H1 (cell line): ENCODE results near the gene CTSC. TPM values are rescaled to one million over a fixed set of nuclear protein-coding genes. Genes with fewer than 3 reads are reported as not detected.
A peak's percentile ranks its signal among the peaks of the same experiment; 100 is the strongest.

ENCODE experiments used
- CTCF ChIA-PET: fragments of 300-600 bp; sonication (Branson Sonifier 250); formaldehyde crosslinking; loops from one replicate; lab custom pipeline; 2021; ENCODE audit not compliant: partially characterized antibody; lab: Charles Lee
- POLR2A ChIA-PET: fragments of 300-600 bp; sonication (Branson Sonifier 250); formaldehyde crosslinking; loops from one replicate; lab custom pipeline; 2021; ENCODE audit warnings: inconsistent platforms; ENCODE audit not compliant: partially characterized antibody; lab: Charles Lee
- DNase-seq, 2 experiments: peaks; one replicate each; pipeline versions ENCODE4 v3.0.0 to v3.0.0-alpha.2; 2010 to 2022; ENCODE audit warnings: low spot score in 2 of 2, low read depth in 1 of 2, mixed read lengths in 1 of 2
- FAIRE-seq: peaks from 2 replicates; lab custom pipeline; 2011; peaks lifted over from hg19 to GRCh38; lab: Jason Lieb, UNC
- H2AFZ ChIP-seq: 2 replicates; pipeline ENCODE4 v1.8.1; 2012; ENCODE audit warnings: low read length, inconsistent platforms
- H2AK5ac ChIP-seq: 2 replicates; pipeline ENCODE4 v1.6.1; 2013; ENCODE audit warnings: low read depth, low read length
- H2BK120ac ChIP-seq: replicated peaks from 2 replicates; pipeline ENCODE3; 2013; ENCODE audit warnings: low read depth, low read length, inconsistent platforms
- H2BK12ac ChIP-seq: 2 replicates; pipeline ENCODE4 v1.6.1; 2013; ENCODE audit warnings: low read depth, low read length
- H2BK15ac ChIP-seq: 2 replicates; pipeline ENCODE4 v1.6.1; 2013; ENCODE audit warnings: low read length
- H2BK20ac ChIP-seq: 2 replicates; pipeline ENCODE4 v1.6.1; 2013; ENCODE audit warnings: low read length
- H2BK5ac ChIP-seq: 2 replicates; pipeline ENCODE4 v1.6.1; 2013; ENCODE audit warnings: low read depth, low read length
- H3K14ac ChIP-seq: 2 replicates; pipeline ENCODE4 v1.6.1; 2013; ENCODE audit warnings: inconsistent platforms; ENCODE audit not compliant: insufficient read length
- H3K18ac ChIP-seq: 2 replicates; pipeline ENCODE4 v1.6.1; 2013; ENCODE audit warnings: low read length; ENCODE audit errors: extremely low read depth
- H3K23ac ChIP-seq: 2 replicates; pipeline ENCODE4 v1.6.1; 2013; ENCODE audit warnings: inconsistent platforms; ENCODE audit not compliant: insufficient read length
- H3K23me2 ChIP-seq: 2 replicates; pipeline ENCODE4 v1.6.1; 2013; ENCODE audit warnings: low read depth, low read length
- H3K27ac ChIP-seq: 2 replicates; pipeline ENCODE4 v1.6.1; 2011; ENCODE audit warnings: low read depth, low read length, inconsistent platforms
- H3K27me3 ChIP-seq, 4 experiments: replicated peaks in 1 of 4; 1 replicate in 1 of 4; 2 replicates in 3 of 4; pipeline versions ENCODE4 v1.6.1 to v1.8.1; 2011 to 2013; ENCODE audit warnings: low read length in 3 of 4, mild to moderate bottlenecking in 3 of 4, inconsistent platforms in 2 of 4, mixed read lengths in 2 of 4, moderate library complexity in 1 of 4; ENCODE audit not compliant: control insufficient read depth in 3 of 4, insufficient read depth in 3 of 4; ENCODE audit errors: extremely low read depth in 1 of 4
- H3K36me3 ChIP-seq, 4 experiments: 2 replicates each; pipeline versions ENCODE4 v1.6.1 to v1.8.1; 2011 to 2013; ENCODE audit warnings: mild to moderate bottlenecking in 4 of 4, low read length in 3 of 4, moderate library complexity in 2 of 4, control low read depth in 1 of 4, inconsistent platforms in 1 of 4; ENCODE audit not compliant: insufficient read depth in 4 of 4, control insufficient read depth in 2 of 4
- H3K4ac ChIP-seq: replicated peaks from 2 replicates; pipeline ENCODE3; 2013; ENCODE audit warnings: low read length, low read depth, mixed read lengths, inconsistent platforms; ENCODE audit not compliant: insufficient read length
- H3K4me1 ChIP-seq, 4 experiments: replicated peaks in 1 of 4; 1 replicate in 1 of 4; 2 replicates in 3 of 4; pipeline versions ENCODE4 v1.6.1 to v1.8.1; 2011 to 2013; ENCODE audit warnings: low read length in 3 of 4, inconsistent platforms in 2 of 4, mixed read lengths in 1 of 4; ENCODE audit not compliant: insufficient read depth in 4 of 4, control insufficient read depth in 3 of 4
- H3K4me2 ChIP-seq, 2 experiments: 2 replicates each; pipeline versions ENCODE4 v1.6.1 to v1.8.1; 2011 to 2013; ENCODE audit warnings: low read depth in 2 of 2, low read length in 2 of 2, control low read depth in 1 of 2, inconsistent platforms in 1 of 2, mild to moderate bottlenecking in 1 of 2; ENCODE audit not compliant: insufficient read depth in 1 of 2
- H3K4me3 ChIP-seq, 4 experiments: fragments of 200-600, 300-600 bp in 1 of 4; sonication (generic), shearing (Covaris generic), sonication (Bioruptor Twin) in 1 of 4; 2 replicates each; pipeline versions ENCODE4 v1.5.1 to v1.8.1; 2011 to 2016; ENCODE audit warnings: low read length in 4 of 4, low read depth in 3 of 4, control low read depth in 2 of 4, inconsistent platforms in 2 of 4, mild to moderate bottlenecking in 2 of 4, mixed read lengths in 1 of 4, moderate library complexity in 1 of 4; ENCODE audit not compliant: insufficient read depth in 2 of 4; ENCODE audit errors: extremely low read depth in 1 of 4
- H3K56ac ChIP-seq: replicated peaks from 2 replicates; pipeline ENCODE3; 2013; ENCODE audit warnings: low read depth, mild to moderate bottlenecking, mixed read lengths, low read length, inconsistent platforms; ENCODE audit not compliant: insufficient read length
- H3K79me1 ChIP-seq: 2 replicates; pipeline ENCODE4 v1.6.1; 2013; ENCODE audit warnings: low read depth, low read length, control low read depth
- H3K79me2 ChIP-seq, 2 experiments: 2 replicates each; pipeline versions ENCODE4 v1.6.1 to v1.8.1; 2012 to 2013; ENCODE audit warnings: low read length in 2 of 2, mild to moderate bottlenecking in 2 of 2, inconsistent platforms in 1 of 2; ENCODE audit not compliant: insufficient read depth in 2 of 2, control insufficient read depth in 1 of 2
- H3K9ac ChIP-seq, 4 experiments: replicated peaks in 1 of 4; 1 replicate in 1 of 4; 2 replicates in 3 of 4; pipeline versions ENCODE4 v1.6.1 to v1.8.1; 2011 to 2013; ENCODE audit warnings: low read depth in 3 of 4, low read length in 3 of 4, control low read depth in 2 of 4, mild to moderate bottlenecking in 2 of 4, moderate library complexity in 2 of 4, inconsistent platforms in 1 of 4; ENCODE audit errors: extremely low read depth in 1 of 4
- H3K9me3 ChIP-seq, 2 experiments: 2 replicates each; pipeline versions ENCODE4 v1.6.1 to v1.8.1; 2012 to 2013; ENCODE audit warnings: mild to moderate bottlenecking in 2 of 2, moderate library complexity in 2 of 2, control low read depth in 1 of 2, inconsistent platforms in 1 of 2, low read depth in 1 of 2, low read length in 1 of 2, mixed read lengths in 1 of 2; ENCODE audit not compliant: insufficient read depth in 2 of 2
- H4K20me1 ChIP-seq, 2 experiments: replicated peaks in 1 of 2; 2 replicates each; pipeline versions ENCODE3 to v1.8.1; 2011 to 2013; ENCODE audit warnings: inconsistent platforms in 2 of 2, low read length in 2 of 2, mild to moderate bottlenecking in 1 of 2; ENCODE audit not compliant: insufficient read depth in 2 of 2, control insufficient read depth in 1 of 2
- H4K5ac ChIP-seq: 2 replicates; pipeline ENCODE4 v1.6.1; 2013; ENCODE audit warnings: low read length, low read depth, mixed read lengths, inconsistent platforms; ENCODE audit not compliant: insufficient read length
- H4K8ac ChIP-seq: 2 replicates; pipeline ENCODE4 v1.8.0; 2013; ENCODE audit warnings: mild to moderate bottlenecking, moderate library complexity, low read length, inconsistent platforms; ENCODE audit not compliant: insufficient read depth; ENCODE audit errors: extremely low read depth
- H4K91ac ChIP-seq: replicated peaks from 2 replicates; pipeline ENCODE3; 2013; ENCODE audit warnings: low read length, mixed read lengths, inconsistent platforms; ENCODE audit not compliant: insufficient read length
- ASH2L ChIP-seq: fragments of 200-600, 300-600 bp; sonication (generic); IDR thresholded peaks from one replicate; pipeline ENCODE4 v1.7.1; 2017; ENCODE audit warnings: low read length
- BACH1 ChIP-seq: IDR thresholded peaks from 2 replicates; pipeline ENCODE4 v1.6.1; 2012; ENCODE audit warnings: low read length, improper control_type of control experiment
- BCL11A ChIP-seq, 2 experiments: IDR thresholded peaks; one replicate each; pipeline ENCODE4 v1.6.1; 2011; ENCODE audit warnings: low read depth in 2 of 2, low read length in 2 of 2, mild to moderate bottlenecking in 2 of 2
- CBX8 ChIP-seq: fragments of 300-800, 300-1000 bp; sonication (generic); IDR thresholded peaks from 2 replicates; pipeline ENCODE4 v1.7.1; 2016; ENCODE audit warnings: low read depth, low read length, borderline replicate concordance
- CTCF ChIP-seq, 3 experiments: IDR thresholded peaks; 1 replicate in 2 of 3; 2 replicates in 1 of 3; pipeline versions ENCODE4 v1.5.1 to v1.6.1; 2011; ENCODE audit warnings: low read length in 3 of 3, mild to moderate bottlenecking in 3 of 3, inconsistent platforms in 2 of 3, low read depth in 1 of 3, moderate library complexity in 1 of 3; ENCODE audit not compliant: insufficient read depth in 1 of 3; ENCODE audit errors: control extremely low read depth in 1 of 3
- GABPA ChIP-seq: IDR thresholded peaks from 2 replicates; pipeline ENCODE4 v1.6.1; 2011; ENCODE audit warnings: mild to moderate bottlenecking, low read length, moderate library complexity, borderline replicate concordance; ENCODE audit not compliant: insufficient read depth
- HDAC6 ChIP-seq: IDR thresholded peaks from one replicate; pipeline ENCODE4 v1.7.1; 2012; ENCODE audit warnings: low read depth, mild to moderate bottlenecking, inconsistent platforms, low read length, moderate library complexity
- POLR2AphosphoS5 ChIP-seq: IDR thresholded peaks from 2 replicates; pipeline ENCODE4 v1.6.1; 2011; ENCODE audit warnings: low read depth, low read length
- whole genome bisulfite sequencing, 2 experiments: shearing (Covaris generic) in 1 of 2; methylation state at CpG; one replicate each; pipeline versions ENCODE4 v1.1.6 to v1.1.7; 2013 to 2015; ENCODE audit warnings: low lambda C conversion rate in 2 of 2, mixed read lengths in 2 of 2, inconsistent platforms in 1 of 2, low coverage in 1 of 2, missing lambda C conversion rate in 1 of 2; ENCODE audit not compliant: insufficient replicate concordance in 2 of 2, insufficient coverage in 1 of 2, insufficient read length in 1 of 2; ENCODE audit errors: extremely low coverage in 1 of 2, missing lambda C conversion rate in 1 of 2; 5-methylcytosine and 5-hydroxymethylcytosine counted together
- polyA plus RNA-seq, 7 experiments: library from polyadenylated mRNA; depleted of rRNA in 3 of 7; stranded (reverse) in 5 of 7; unstranded in 2 of 7; fragments of >200 nt in 5 of 7; fragments of 200-250 nt in 2 of 7; gene quantifications; 1 replicate in 5 of 7; 2 replicates in 1 of 7; 4 replicates in 1 of 7; pipeline versions ENCODE4 v1.2.1 to v1.2.3, GENCODE V29; 2011 to 2013; ENCODE audit warnings: missing spikeins in 2 of 7, mixed read lengths in 2 of 7
- total RNA-seq: library from RNA; stranded (reverse); fragmentation: NEBNext Ultra II Directional; extraction: Animal tissue kit (Norgen Biotek cat#: 25700); gene quantifications from 2 replicates; pipeline ENCODE4 v1.2.1, GENCODE V29; 2021

Gene CTSC
- total and polyA plus RNA-seq, 2 of the 8 experiments (the other 6 are each of a cell fraction or from before 2014, with no cell fraction given), result 347 to 369 TPM

- Histone ChIP-seq H3K18ac (no peak overlapping the region), H2BK15ac (no peak overlapping the region), H3K36me3 (peaks cover 3 to 72% (median 30%) of the 10 kb centered on the region in 4 experiments; a peak in 6 of 8 replicates), H4K20me1 (peaks cover 15 to 16% of the 10 kb centered on the region in 2 experiments), H3K4me2 (peak overlapping the region in 1 of 2 experiments; percentile 22; a peak in 1 of 4 replicates), H3K14ac (no peak overlapping the region), H4K5ac (no peak overlapping the region), H2BK12ac (no peak overlapping the region), H3K4me1 (peaks cover 4 to 14% (median 6%) of the 10 kb centered on the region in 4 experiments; a peak in 5 of 7 replicates), H4K91ac (no peak overlapping the region), H3K9me3 (no peaks in the 10 kb centered on the region), H3K23me2 (no peaks in the 10 kb centered on the region), H2BK5ac (no peak overlapping the region), H2AK5ac (no peak overlapping the region), H4K8ac (no peak overlapping the region), H3K27me3 (no peaks in the 10 kb centered on the region), H2AFZ (no peak overlapping the region), H3K4ac (no peak overlapping the region), H3K9ac (no peak overlapping the region), H3K4me3 (no peak overlapping the region), H3K79me2 (peaks cover 14 to 99% of the 10 kb centered on the region in 2 experiments), H2BK120ac (no peak overlapping the region), H3K23ac (no peak overlapping the region), H3K79me1 (peaks cover 4% of the 10 kb centered on the region; the same call in 1 of the 2 replicates), H3K27ac (no peak overlapping the region), H2BK20ac (no peak overlapping the region), H3K56ac (no peak overlapping the region)
- TF ChIP-seq BACH1 (no peak), CBX8 (no peak), GABPA (no peak), POLR2AphosphoS5 (peak; percentile 23; the same call in 1 of the 2 replicates), HDAC6 (no peak), ASH2L (no peak), BCL11A (IDR thresholded peaks at IDR 0.05; ENCODE audit: low read depth in 2 of 2, low read length in 2 of 2) (no peak), CTCF (IDR thresholded peaks at IDR 0.05; ENCODE audit: control extremely low read depth in 1 of 3, insufficient read depth in 1 of 3, low read depth in 1 of 3, low read length in 3 of 3) (no peak)
- FAIRE-seq, result no peak
- ChIA-PET CTCF (interaction anchor here (0.9 to 4.0 kb wide), 3 partner anchors 159 to 310 kb away, joined by 3 to 11 read pairs (median 4); no protein-coding TSS in a partner anchor), POLR2A (interaction anchor here (1.5 to 13.8 kb wide), 6 partner anchors 10 to 42 kb away, joined by 3 to 129 read pairs (median 6); partner anchors contain the start of gene CTSC)
- 69% methylated on average over 3 of the region's 3 CpGs; no CpG with 5 or more reads in 1 of the 2 experiments for WGBS, 2 experiments
- no peak for DNase-seq
Observed at GRCh38 chr11:88326099-88326498, 11.4 kb downstream of the CTSC start.
